ENCODE measurements around the gene GRK6.

The GRK6 gene

DNA sequence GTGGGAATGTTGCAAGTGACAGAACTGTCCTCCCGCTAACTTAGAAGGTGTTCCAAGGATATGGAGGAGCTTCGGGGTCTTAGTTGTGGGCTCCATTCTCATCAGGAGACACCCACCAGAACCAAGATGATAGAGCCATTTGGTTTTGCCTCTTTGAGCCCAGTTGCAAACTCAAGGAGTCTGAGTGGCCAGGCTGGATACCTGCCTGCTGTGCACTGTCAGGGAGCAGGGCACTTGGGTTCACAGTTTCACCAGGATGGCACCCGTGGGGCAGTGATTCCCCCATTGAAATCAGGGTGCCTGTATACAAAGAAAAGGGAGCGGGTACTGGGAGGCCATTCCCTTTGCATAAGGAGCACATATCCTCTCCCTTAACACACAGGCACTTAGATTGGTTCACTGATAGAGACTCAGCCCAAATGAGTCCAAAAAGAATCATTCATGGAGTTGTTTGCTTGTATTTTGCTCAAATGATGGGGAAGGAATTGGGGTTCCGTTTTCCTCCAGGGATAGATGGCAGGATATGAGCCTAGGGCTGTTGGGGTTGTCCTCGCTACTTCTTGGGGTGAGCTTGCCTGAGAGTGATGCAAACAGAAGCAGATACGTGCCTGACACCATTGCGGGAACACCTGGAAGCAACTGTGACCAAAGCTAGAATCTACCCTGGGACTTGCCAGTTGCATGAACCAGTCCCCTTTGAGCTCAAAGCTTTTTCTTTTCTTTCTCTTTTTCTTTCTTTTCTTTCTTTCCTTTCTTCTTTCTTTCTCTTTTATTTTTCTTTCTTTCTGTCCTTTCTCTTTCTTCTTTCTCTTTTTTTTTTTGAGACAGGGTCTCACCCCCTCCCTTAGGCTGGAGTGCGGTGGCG lies 18.8 kb downstream of the GRK6 start (continued):
- TF ChIP-seq, protein P1, sequence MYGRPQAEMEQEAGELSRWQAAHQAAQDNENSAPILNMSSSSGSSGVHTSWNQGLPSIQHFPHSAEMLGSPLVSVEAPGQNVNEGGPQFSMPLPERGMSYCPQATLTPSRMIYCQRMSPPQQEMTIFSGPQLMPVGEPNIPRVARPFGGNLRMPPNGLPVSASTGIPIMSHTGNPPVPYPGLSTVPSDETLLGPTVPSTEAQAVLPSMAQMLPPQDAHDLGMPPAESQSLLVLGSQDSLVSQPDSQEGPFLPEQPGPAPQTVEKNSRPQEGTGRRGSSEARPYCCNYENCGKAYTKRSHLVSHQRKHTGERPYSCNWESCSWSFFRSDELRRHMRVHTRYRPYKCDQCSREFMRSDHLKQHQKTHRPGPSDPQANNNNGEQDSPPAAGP (tag by site-specific recombination; IDR thresholded peaks at IDR 0.05) = no peak
- TF ChIP-seq REPIN1 (tag by site-specific recombination; IDR thresholded peaks at IDR 0.05; ENCODE audit: low read depth) (no peak), YY2 (tag by site-specific recombination; IDR thresholded peaks at IDR 0.05) (no peak), ZNF514 (tag by site-specific recombination; IDR thresholded peaks at IDR 0.05) (no peak), SP3 (tag by site-specific recombination; IDR thresholded peaks at IDR 0.05) (no peak), ZNF585B (tag by site-specific recombination; IDR thresholded peaks at IDR 0.05) (no peak), ZNF416 (tag by site-specific recombination; IDR thresholded peaks at IDR 0.05) (no peak), ZNF23 (tag by site-specific recombination; IDR thresholded peaks at IDR 0.05; ENCODE audit: borderline replicate concordance) (no peak), ZNF571 (tag by site-specific recombination; IDR thresholded peaks at IDR 0.05) (no peak), ZBTB17 (tag by site-specific recombination; IDR thresholded peaks at IDR 0.05) (peak; percentile 26; the same call in 1 of the 2 replicates), PRDM1 (tag by site-specific recombination; IDR thresholded peaks at IDR 0.05) (peak; percentile 99), ZNF596 (tag by site-specific recombination; IDR thresholded peaks at IDR 0.05) (no peak)
- TF ChIP-seq, protein P2, sequence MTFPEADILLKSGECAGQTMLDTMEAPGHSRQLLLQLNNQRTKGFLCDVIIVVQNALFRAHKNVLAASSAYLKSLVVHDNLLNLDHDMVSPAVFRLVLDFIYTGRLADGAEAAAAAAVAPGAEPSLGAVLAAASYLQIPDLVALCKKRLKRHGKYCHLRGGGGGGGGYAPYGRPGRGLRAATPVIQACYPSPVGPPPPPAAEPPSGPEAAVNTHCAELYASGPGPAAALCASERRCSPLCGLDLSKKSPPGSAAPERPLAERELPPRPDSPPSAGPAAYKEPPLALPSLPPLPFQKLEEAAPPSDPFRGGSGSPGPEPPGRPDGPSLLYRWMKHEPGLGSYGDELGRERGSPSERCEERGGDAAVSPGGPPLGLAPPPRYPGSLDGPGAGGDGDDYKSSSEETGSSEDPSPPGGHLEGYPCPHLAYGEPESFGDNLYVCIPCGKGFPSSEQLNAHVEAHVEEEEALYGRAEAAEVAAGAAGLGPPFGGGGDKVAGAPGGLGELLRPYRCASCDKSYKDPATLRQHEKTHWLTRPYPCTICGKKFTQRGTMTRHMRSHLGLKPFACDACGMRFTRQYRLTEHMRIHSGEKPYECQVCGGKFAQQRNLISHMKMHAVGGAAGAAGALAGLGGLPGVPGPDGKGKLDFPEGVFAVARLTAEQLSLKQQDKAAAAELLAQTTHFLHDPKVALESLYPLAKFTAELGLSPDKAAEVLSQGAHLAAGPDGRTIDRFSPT (tag by site-specific recombination; IDR thresholded peaks at IDR 0.05) = no peak
- TF ChIP-seq, protein P3, sequence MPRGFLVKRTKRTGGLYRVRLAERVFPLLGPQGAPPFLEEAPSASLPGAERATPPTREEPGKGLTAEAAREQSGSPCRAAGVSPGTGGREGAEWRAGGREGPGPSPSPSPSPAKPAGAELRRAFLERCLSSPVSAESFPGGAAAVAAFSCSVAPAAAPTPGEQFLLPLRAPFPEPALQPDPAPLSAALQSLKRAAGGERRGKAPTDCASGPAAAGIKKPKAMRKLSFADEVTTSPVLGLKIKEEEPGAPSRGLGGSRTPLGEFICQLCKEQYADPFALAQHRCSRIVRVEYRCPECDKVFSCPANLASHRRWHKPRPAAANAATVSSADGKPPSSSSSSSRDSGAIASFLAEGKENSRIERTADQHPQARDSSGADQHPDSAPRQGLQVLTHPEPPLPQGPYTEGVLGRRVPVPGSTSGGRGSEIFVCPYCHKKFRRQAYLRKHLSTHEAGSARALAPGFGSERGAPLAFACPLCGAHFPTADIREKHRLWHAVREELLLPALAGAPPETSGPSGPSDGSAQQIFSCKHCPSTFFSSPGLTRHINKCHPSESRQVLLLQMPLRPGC (tag by site-specific recombination; IDR thresholded peaks at IDR 0.05) = no peak
- TF ChIP-seq, protein P4, sequence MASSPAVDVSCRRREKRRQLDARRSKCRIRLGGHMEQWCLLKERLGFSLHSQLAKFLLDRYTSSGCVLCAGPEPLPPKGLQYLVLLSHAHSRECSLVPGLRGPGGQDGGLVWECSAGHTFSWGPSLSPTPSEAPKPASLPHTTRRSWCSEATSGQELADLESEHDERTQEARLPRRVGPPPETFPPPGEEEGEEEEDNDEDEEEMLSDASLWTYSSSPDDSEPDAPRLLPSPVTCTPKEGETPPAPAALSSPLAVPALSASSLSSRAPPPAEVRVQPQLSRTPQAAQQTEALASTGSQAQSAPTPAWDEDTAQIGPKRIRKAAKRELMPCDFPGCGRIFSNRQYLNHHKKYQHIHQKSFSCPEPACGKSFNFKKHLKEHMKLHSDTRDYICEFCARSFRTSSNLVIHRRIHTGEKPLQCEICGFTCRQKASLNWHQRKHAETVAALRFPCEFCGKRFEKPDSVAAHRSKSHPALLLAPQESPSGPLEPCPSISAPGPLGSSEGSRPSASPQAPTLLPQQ (tag by site-specific recombination; IDR thresholded peaks at IDR 0.05) = no peak
- TF ChIP-seq, protein P5, sequence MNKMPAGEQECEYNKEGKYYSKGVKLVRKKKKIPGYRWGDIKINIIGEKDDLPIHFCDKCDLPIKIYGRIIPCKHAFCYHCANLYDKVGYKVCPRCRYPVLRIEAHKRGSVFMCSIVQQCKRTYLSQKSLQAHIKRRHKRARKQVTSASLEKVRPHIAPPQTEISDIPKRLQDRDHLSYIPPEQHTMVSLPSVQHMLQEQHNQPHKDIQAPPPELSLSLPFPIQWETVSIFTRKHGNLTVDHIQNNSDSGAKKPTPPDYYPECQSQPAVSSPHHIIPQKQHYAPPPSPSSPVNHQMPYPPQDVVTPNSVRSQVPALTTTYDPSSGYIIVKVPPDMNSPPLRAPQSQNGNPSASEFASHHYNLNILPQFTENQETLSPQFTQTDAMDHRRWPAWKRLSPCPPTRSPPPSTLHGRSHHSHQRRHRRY (tag by site-specific recombination; IDR thresholded peaks at IDR 0.05) = no peak
- TF ChIP-seq, protein P6, sequence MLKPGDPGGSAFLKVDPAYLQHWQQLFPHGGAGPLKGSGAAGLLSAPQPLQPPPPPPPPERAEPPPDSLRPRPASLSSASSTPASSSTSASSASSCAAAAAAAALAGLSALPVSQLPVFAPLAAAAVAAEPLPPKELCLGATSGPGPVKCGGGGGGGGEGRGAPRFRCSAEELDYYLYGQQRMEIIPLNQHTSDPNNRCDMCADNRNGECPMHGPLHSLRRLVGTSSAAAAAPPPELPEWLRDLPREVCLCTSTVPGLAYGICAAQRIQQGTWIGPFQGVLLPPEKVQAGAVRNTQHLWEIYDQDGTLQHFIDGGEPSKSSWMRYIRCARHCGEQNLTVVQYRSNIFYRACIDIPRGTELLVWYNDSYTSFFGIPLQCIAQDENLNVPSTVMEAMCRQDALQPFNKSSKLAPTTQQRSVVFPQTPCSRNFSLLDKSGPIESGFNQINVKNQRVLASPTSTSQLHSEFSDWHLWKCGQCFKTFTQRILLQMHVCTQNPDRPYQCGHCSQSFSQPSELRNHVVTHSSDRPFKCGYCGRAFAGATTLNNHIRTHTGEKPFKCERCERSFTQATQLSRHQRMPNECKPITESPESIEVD (tag by site-specific recombination; IDR thresholded peaks at IDR 0.05) = no peak
